HG03442 (cell line): ENCODE measurements around the gene AURKAIP1.
A peak's percentile ranks its signal among the peaks of the same experiment; 100 is the strongest.

Experiments used
- ATAC-seq: cut with Tn5 transposase; IDR thresholded peaks from one replicate; pipeline ENCODE4 v1.9.1; 2021; ENCODE audit warnings: mild to moderate bottlenecking, moderate library complexity; ENCODE audit not compliant: unreplicated experiment

The AURKAIP1 gene

GRCh38 chr1:1348420-1349255, 26.4 kb downstream of the AURKAIP1 start:
- peak; percentile 35 for ATAC-seq

GRCh38 chr1:1347663-1348419, 27.2 kb downstream of the AURKAIP1 start:
- no peak for ATAC-seq

- no peak for ATAC-seq
These were observed 27.9 kb downstream of the AURKAIP1 start for GRCh38 chr1:1347026-1347595.

GRCh38 chr1:1346501-1346890, 28.5 kb downstream of the AURKAIP1 start:
- no peak for ATAC-seq

- ATAC-seq: no peak
These were observed 29.0 kb downstream of the AURKAIP1 start for GRCh38 chr1:1345860-1346500.

GRCh38 chr1:1345384-1345783, 29.6 kb downstream of the AURKAIP1 start:
- no peak for ATAC-seq

GRCh38 chr1:1344655-1345361, 30.2 kb downstream of the AURKAIP1 start:
- no peak for ATAC-seq

- ATAC-seq: no peak
These were observed 31.1 kb downstream of the AURKAIP1 start for GRCh38 chr1:1343811-1344421.

- ATAC-seq: no peak
These were observed 32.4 kb downstream of the AURKAIP1 start for GRCh38 chr1:1342584-1343115.

GRCh38 chr1:1342061-1342562, 32.9 kb downstream of the AURKAIP1 start:
- no peak for ATAC-seq

- ATAC-seq: no peak
These were observed 33.4 kb downstream of the AURKAIP1 start for GRCh38 chr1:1341549-1342021.

GRCh38 chr1:1340791-1341548, 34.0 kb downstream of the AURKAIP1 start:
- no peak for ATAC-seq

GRCh38 chr1:1340185-1340584, 34.8 kb downstream of the AURKAIP1 start:
- ATAC-seq: no peak

GRCh38 chr1:1338278-1338677, 36.7 kb downstream of the AURKAIP1 start:
- ATAC-seq: no peak

- no peak for ATAC-seq
These were observed 37.2 kb downstream of the AURKAIP1 start for GRCh38 chr1:1337793-1338147.

- no peak for ATAC-seq
These were observed 37.8 kb downstream of the AURKAIP1 start for GRCh38 chr1:1336931-1337792.

- no peak for ATAC-seq
These were observed 38.6 kb downstream of the AURKAIP1 start for GRCh38 chr1:1336446-1336845.

GRCh38 chr1:1335792-1336248, 39.2 kb downstream of the AURKAIP1 start:
- no peak for ATAC-seq
